NCI-H2107 treated with DMSO at 0.1 percent for 48 hours (cell line): ENCODE data around the gene TASP1.
"Not testable (repeated sequence)": the region's sequence is repeated elsewhere in the genome, so short reads cannot be mapped to it uniquely, and the experiment has no call there.

Experiments
- DNase-seq: peaks from one replicate; lab custom pipeline; 2025; ENCODE audit not compliant: unreplicated experiment; lab: John Stamatoyannopoulos, UW

Gene TASP1

GRCh38 chr20:13403453-13403852, 235.3 kb downstream of the TASP1 start:
- DNase-seq, result no peak

DNA sequence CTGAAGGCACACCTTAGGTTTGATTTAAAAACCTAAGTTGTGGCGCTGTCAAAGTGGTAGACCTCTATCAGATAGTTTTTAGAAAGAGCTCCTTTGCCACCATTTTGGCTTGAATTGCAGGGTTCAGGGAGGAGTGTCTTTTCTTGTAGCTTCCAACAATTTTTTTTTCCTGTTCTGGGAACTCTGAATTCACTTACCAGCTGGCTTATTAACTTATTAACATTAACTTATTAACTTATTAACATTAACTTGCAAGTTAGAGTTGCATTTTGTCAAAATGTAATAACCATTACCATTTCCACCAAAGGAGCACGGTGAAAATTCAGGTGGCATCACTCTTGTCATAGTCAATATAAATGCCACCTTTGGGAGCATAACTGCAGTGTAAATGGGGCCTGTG, 235.7 kb downstream of the TASP1 start:
- no peak for DNase-seq

DNA sequence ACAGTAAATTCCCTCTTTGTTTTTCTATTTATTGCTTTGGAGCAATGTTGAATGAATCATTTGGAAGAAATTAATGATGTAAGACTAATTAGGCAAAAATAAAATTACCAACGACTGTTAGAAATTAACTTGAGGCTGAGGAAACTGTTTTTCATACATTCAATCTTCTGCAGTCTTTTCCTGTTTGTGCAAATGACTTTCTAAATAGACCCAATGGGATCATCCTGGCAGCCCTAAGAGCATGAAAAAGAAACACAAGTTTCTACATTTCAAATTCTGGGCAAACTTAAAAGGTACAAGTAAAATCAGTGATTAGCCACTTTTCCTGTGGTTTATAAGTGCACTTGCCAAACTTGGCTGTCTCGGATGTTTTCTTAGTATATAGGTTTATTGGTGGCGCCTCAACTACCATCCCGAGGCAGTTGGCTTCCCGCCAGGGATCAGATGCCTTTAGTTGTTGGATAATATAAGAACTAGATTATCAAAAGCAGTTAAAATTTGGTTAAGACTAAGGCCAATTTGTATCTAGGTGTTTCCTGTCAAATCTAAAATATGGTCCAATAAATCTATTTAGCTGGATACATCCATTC, 236.5 kb downstream of the TASP1 start:
- DNase-seq, result no peak

DNA sequence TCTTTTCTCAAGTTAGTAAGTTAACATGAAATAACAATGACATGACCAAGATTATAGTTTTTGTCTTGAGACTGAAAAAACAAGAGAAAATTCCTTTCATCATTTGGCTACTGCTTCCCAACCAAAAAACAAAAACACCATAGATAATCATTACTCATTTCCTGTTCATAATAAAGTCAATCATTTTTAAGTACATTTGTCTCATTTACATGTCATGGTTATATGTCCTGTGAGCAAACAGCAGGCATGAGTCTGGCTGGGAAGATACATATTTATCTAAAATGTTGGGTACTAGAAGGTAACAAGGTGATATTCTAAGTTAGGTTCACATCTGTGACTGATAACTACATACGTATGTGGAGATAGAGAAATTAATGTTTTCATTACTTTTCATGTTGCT, 237.1 kb downstream of the TASP1 start:
- no peak for DNase-seq

GRCh38 chr20:13400453-13400852, 238.3 kb downstream of the TASP1 start:
- DNase-seq, result no peak

- DNase-seq, result no peak
Observed at GRCh38 chr20:13397300-13397724, 241.4 kb downstream of the TASP1 start.

GRCh38 chr20:13396826-13397225, 241.9 kb downstream of the TASP1 start:
- DNase-seq, result no peak

- DNase-seq, result no peak
Observed at GRCh38 chr20:13396022-13396421, 242.7 kb downstream of the TASP1 start.

DNA sequence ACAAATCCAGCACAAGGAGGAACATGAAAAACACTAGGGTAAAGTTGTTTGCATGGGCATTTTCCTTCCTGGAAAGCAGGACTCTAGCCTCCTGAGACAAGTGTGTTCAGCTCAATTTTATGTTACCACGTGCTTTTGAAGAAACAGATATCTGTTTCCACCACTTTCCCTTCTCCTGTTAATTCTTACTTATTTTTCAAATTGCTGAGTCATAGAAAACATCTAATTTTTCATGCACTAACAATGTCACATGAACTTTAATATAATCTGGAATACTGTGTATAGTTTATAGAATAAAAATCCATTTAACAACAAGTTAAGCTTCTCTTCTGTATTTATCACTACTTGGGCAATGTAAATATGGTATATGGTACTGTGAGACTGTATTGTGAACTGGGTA, 243.5 kb downstream of the TASP1 start:
- no peak for DNase-seq

DNA sequence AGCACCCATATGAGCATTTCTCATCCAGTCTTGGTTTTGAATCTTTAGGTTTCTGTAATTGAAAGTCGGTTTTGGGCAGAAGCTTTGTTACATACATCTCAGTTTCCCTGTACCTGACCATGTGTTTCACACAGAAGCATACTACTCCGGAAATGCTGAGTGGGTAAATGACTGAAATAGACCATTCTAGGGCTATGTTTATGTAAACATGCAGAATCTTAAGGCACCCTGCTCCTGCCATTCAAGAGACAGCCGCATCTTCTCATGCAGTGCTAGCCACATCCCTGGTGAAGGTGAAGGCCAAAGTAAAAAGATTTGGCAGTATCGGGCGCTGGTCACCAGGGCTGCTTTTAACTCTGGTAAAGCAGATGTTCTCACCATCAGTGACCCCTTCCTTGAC, 246.3 kb downstream of the TASP1 start:
- no peak for DNase-seq

GRCh38 chr20:13389115-13389514, 249.6 kb downstream of the TASP1 start:
- no peak for DNase-seq

- no peak for DNase-seq
Observed at GRCh38 chr20:13384132-13384531, 254.6 kb downstream of the TASP1 start.

- no peak for DNase-seq
Observed at GRCh38 chr20:13382786-13383185, 255.9 kb downstream of the TASP1 start.

GRCh38 chr20:13380497-13381229, 258.1 kb downstream of the TASP1 start:
- DNase-seq, result not testable (repeated sequence)

- DNase-seq, result no peak
Observed at GRCh38 chr20:13373400-13373799, 265.3 kb downstream of the TASP1 start.

DNA sequence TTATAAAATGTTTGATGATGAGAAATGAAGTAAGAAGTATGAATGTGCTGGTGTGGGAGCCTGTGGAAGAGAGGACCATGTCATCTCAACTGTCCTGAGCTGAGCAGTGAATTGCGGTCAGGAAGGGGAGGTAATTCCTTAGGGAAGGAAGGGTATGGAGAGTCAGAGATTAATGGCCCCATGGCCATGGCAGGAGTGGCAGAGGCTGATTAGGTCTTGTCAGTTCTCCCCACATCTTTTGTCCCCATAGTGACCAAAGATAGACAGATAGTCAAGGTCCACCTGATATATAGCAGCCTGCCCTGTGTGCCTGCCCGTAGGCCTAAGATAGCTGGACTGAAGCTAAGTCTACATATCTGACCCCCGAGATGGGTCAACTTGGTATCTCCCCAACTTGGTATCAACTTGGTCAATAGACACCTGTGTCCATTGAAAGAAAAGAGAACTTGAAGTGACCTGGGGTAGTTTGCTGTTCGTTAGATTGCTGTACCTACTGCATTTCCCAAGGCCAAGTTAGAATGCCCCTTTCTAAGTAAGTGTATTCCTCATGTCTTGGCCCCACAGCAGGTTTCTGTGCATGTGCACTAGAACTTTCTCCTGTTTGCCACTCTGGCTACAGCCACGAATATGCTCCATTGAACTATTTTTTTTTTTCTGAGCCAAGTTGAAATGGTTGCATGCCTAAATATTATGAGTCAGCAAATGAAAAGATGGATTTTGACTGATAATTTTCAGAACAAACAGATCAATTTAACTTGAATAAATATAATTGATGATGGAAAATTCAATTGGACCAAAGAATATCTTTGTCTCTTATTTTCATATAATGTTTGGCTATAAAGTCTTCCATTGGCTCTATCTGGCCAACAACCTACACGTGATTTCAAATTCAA, 274.2 kb downstream of the TASP1 start:
- no peak for DNase-seq

DNA sequence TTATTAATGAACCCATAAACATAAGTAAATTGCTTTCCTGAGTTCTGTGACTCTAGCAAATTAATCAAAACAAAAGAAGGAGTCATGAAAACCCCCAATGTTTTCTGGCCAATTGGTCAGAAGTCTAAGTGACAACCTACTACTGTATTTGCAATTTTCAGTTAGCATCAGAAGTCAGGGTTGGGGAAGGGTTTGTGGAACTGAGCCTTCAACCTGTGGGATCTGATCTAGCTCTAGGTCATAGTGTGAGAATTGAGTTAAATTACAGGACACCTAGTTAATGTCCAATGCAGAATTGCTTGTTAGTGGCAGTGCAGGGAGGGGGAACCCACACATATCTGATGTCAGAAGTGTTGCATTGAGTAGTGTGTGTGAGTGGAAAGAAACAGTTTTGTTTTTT, 275.3 kb downstream of the TASP1 start:
- DNase-seq, result no peak

DNA sequence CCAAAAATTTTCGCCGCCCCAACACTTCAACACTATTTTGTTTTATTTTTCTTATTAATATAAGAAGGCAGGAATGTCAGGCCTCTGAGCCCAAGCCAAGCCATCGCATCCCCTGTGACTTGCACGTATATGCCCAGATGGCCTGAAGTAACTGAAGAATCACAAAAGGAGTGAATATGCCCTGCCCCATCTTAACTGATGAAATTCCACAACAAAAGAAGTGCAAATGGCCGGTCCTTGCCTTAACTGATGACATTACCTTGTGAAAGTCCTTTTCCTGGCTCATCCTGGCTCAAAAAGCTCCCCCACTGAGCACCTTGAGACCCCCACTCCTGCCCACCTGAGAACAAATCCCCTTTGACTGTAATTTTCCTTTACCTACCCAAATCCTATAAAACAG, 276.6 kb downstream of the TASP1 start:
- not testable (repeated sequence) for DNase-seq

GRCh38 chr20:13358936-13359335, 279.8 kb downstream of the TASP1 start:
- DNase-seq, result not testable (repeated sequence)

- not testable (repeated sequence) for DNase-seq
Observed at GRCh38 chr20:13357782-13358181, 280.9 kb downstream of the TASP1 start.

GRCh38 chr20:13356591-13356990, 282.1 kb downstream of the TASP1 start:
- DNase-seq, result no peak

DNA sequence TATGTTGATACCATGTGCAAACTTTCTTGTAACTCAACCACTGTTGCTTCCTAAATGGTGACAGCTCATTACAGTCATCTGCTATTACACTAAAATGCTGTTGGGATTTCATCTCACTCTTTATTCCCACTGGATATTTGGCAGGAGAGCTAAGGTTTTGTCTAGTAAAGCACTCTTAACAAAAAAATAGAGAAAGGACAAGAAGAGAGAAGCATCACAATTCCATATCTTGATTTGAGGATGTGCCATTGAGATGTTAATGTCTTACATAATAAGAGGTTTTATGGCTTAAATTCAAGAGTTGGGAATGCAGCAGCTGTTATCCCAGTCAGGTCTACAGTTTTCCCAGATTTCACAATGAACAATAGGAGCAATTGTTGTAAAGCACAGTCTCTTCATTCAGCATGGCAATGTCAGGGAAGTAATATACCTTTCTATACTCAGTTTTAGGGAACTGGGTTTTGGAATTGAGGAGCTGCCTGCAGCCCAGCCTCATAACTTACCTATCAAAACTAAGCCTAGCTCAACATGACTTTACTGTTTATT, 282.7 kb downstream of the TASP1 start:
- no peak for DNase-seq
